HAP-1 (cell line): ENCODE data around the gene CLPTM1L.

Experiments
- DNase-seq, 2 experiments: peaks; one replicate each; pipeline ENCODE4 v3.0.0-alpha.2; 2016 to 2020; ENCODE audit warnings: low spot score in 2 of 2
- H3K27me3 ChIP-seq: fragments of 250-450 bp; sonication (Bioruptor Pico); 2 replicates; pipeline ENCODE4 v1.5.1; 2020; ENCODE audit warnings: low read depth, mild to moderate bottlenecking, moderate library complexity
- H3K36me3 ChIP-seq: fragments of 250-450 bp; sonication (Bioruptor Pico); replicated peaks from 2 replicates; pipeline ENCODE4 v1.5.1; 2020; ENCODE audit warnings: mild to moderate bottlenecking
- H3K4me1 ChIP-seq: fragments of 250-450 bp; sonication (Bioruptor Pico); 2 replicates; pipeline ENCODE4 v1.5.1; 2020; ENCODE audit warnings: mild to moderate bottlenecking
- H3K4me3 ChIP-seq: fragments of 250-450 bp; sonication (Bioruptor Pico); 2 replicates; pipeline ENCODE4 v1.5.1; 2020; ENCODE audit warnings: mild to moderate bottlenecking, moderate library complexity
- H3K9me3 ChIP-seq: fragments of 250-450 bp; sonication (Bioruptor Pico); 2 replicates; pipeline ENCODE4 v1.5.1; 2020; ENCODE audit warnings: mild to moderate bottlenecking, moderate library complexity
- in situ Hi-C: fragments of 300-500 bp; cut with MboI; formaldehyde crosslinking; loops from 3 replicates; pipeline ENCODE4 v1.14.3; 2020; ENCODE audit warnings: low sequenced_read_pairs, inconsistent platforms, mixed read lengths

The CLPTM1L gene

DNA sequence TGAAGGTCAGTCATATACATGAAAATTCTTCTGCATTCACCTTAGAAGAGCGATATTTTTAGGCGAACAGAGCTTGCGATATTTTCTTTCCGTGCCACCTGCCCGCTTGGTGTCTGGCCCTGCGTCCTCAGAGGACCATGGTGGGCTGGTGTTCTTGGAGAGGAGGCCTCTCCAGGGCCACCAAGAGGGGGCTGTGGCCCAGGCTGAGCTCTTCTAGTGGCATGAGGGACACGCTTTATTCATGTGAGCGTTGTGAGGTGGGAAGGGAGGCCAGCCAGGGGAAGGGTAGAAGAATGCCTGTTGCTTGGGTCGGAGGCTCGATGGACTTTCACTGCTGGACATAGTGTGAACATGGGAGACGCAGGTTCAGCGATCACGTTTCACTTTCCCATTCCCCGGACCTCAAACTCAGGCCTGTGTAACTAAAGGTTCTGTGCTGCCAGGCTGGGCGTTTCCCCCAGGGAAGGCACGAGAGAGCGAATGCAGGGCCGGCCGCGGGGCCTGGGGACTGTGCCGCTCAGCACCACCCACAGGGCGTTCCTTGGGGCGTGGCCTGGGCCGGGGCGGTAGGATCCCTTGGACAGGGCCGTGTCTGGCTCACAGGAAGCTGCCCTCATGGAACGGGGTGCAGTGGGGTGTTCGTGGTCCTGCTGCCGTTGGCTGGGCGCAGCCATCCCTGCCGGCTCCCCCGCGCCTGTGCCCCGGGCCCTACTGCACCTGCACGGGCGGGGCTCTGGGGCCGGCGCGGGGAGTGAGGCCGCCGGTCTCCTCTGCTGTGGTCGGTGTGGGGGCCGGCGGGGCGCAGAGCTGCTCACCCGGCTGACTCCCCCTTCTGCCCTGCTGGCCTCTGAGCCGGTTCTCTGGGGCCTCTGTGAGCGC is 40.7 kb upstream of the CLPTM1L start:
- H3K36me3 ChIP-seq, result no peaks in the 10 kb centered on the region
- H3K27me3 ChIP-seq, result no peaks in the 10 kb centered on the region; the same call in 1 of the 2 replicates
- peak overlapping the region; percentile 32 for H3K4me3 ChIP-seq
- in situ Hi-C loops, result no loop called here
- H3K9me3 ChIP-seq, result no peaks in the 10 kb centered on the region
- DNase-seq, result peak; percentile 80 to 95
- H3K4me1 ChIP-seq, result peaks cover 6% of the 10 kb centered on the region

DNA sequence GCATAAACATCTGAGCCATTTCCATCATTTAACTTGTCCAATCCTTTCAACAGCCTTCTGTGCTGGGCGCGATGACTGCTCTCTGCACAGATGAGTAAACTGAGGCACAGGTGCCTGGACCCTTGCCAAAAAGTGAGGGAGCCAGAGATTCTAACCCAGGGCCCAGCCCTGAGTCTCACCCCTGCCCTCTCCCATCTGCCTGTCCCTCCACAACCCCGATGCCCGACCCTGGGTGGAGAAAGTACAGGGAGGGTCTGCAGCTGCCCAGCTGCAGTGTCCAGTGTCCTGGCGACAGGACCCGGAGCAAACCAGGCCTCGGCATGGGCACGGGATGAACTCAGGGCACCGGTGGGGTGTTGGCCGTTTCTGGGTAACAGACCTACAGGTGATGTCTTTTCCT is 39.6 kb upstream of the CLPTM1L start:
- in situ Hi-C loops, result no loop called here
- Histone ChIP-seq H3K36me3 (no peaks in the 10 kb centered on the region), H3K27me3 (no peaks in the 10 kb centered on the region), H3K4me1 (peaks cover 8% of the 10 kb centered on the region), H3K9me3 (0 out of 2 replicates have a peak, but pooled peaks cover 5% of the 10 kb centered on the region), H3K4me3 (no peak overlapping the region)
- DNase-seq, result peak in 1 of 2 experiments; percentile 4

DNA sequence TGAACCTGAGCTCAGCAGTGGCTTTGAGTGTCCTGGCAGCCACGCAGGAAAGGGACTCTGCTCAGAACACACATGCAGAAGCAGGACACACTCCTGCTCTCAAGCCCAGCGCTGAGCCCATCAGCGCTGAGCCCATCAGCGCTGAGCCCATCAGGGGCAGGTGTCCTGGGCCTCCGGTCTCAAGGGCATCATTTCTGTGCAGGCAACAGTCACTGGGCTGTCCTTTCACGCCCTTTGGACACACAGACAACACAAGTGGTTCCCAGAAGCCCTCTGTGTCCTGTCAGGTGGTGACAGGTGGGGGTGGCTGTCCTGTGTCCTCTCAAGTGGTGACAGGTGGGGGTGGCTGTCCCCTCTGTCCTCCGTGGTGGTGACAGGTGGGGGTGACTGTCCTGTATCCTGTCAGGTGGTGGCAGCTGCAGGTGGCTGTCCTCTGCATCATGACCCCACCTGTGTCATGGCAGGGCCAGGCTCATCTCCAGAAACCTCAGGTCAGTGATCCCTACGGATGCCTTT is 39.0 kb upstream of the CLPTM1L start:
- Histone ChIP-seq H3K36me3 (no peaks in the 10 kb centered on the region), H3K4me3 (no peak overlapping the region), H3K4me1 (peaks cover 8% of the 10 kb centered on the region), H3K9me3 (peaks cover 7% of the 10 kb centered on the region; the same call in 1 of the 2 replicates), H3K27me3 (no peaks in the 10 kb centered on the region)
- DNase-seq, result peak in 1 of 2 experiments; percentile 1
- in situ Hi-C loops, result no loop called here

DNA sequence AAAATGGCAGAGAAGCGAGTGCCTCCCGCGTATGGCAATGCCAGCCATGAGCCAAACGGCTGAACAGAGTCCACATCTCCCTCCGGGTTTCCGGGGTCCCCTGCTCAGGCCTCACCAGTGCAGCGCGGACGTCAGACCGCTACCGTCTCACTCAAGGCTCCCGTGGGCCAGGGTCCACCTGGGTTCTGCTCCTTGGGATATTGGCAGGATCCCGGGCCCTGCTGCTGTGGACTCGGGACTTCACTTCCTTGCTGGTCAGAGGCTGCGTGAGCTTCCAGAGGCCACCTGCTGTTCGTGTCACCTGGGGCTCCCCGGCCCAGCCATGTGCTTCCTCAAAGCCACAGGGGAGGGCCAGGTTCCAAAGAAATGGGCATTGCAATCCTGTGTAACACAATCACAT is 38.4 kb upstream of the CLPTM1L start:
- no peaks in the 10 kb centered on the region for H3K36me3 ChIP-seq
- peaks cover 9% of the 10 kb centered on the region; the same call in 1 of the 2 replicates for H3K9me3 ChIP-seq
- no peak overlapping the region for H3K4me3 ChIP-seq
- in situ Hi-C loops, result no loop called here
- no peaks in the 10 kb centered on the region for H3K27me3 ChIP-seq
- H3K4me1 ChIP-seq, result peaks cover 8% of the 10 kb centered on the region
- DNase-seq, result peak in 1 of 2 experiments; percentile 4

DNA sequence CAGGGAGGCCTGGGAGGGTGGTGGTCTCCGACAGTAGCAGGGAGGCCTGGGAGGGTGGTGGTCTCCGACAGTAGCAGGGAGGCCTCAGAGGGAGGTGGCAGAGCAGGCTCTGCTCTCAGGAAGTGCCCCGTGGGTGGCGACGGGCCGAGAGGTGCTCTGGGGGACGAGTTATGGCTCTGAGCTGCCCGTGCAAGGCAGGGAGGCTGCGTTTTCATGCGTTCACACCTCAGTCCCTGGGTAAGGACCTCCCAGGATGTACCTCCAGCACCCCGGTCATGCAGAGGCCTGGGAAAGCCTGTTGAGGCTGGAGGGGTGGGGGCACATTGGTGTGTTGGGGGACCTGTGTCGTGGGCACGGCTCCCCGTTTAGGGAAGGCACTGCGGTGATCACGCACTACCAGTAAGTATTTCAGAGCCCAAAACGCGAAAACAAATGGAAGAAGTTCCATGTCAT is 37.4 kb upstream of the CLPTM1L start:
- H3K9me3 ChIP-seq, result peaks cover 9% of the 10 kb centered on the region; the same call in 1 of the 2 replicates
- H3K36me3 ChIP-seq, result no peaks in the 10 kb centered on the region
- DNase-seq, result peak in 1 of 2 experiments; percentile 4
- in situ Hi-C loops, result no loop called here
- peaks cover 8% of the 10 kb centered on the region for H3K4me1 ChIP-seq
- H3K4me3 ChIP-seq, result no peak overlapping the region
- no peaks in the 10 kb centered on the region for H3K27me3 ChIP-seq

DNA sequence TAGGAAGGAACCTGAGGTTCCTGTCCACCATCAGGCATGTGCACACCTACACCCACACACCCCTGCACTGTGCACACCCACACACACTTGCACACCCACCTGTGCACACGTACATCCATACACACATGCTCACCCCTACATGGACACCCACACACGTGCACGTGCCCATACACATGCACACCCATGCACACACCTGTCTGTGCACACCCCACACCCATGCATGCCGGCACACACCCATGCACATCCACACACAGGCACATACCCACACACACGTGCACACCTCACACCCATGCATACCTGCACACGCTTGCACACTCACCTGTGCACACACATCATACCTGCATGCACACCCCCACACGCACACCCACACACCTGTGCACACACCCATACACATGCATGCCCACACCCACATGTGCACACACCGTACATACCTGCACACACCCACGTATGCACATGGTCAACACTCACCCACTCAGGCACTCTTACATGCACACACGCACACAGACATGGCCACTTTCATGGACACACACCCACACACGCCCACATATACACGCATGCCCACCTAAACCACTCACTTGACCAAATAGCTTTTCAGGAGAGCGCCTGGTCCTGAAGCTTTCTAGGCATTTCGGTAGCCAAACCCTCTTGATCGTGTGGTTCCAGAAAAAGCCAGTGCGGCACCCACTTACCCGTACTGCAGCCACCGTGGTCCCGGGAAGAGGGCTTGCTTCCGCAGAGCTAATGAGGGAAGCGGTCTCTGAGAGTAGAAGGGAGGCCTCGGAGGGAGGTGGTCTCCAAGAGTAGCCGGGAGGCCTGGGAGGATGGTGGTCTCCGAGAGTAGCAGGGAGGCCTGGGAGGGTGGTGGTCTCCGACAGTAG is 36.7 kb upstream of the CLPTM1L start:
- no peaks in the 10 kb centered on the region for H3K36me3 ChIP-seq
- H3K27me3 ChIP-seq, result no peaks in the 10 kb centered on the region
- peaks cover 9% of the 10 kb centered on the region; the same call in 1 of the 2 replicates for H3K9me3 ChIP-seq

DNA sequence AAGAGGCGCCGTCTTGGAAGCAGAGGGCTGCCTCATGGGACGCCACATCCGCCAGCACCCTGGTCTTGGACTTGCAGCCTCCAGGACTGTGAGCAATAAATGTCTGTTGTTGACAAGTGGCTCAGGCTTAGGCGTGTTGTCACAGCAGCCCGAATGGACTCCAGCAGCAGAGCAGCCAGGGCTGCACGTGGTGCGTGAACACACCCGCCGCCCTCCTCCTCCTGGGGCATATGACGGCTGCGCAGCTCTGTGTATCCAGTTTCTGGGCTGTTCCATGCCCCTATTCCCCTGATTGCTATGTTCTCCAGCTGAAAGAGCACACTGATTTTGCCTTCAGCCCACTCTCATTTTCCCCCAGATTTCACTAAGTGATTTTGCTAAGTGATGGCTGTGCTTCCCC is 36.0 kb upstream of the CLPTM1L start:
- in situ Hi-C loops, result no loop called here
- Histone ChIP-seq H3K36me3 (no peaks in the 10 kb centered on the region), H3K9me3 (peaks cover 9% of the 10 kb centered on the region; the same call in 1 of the 2 replicates), H3K4me3 (no peak overlapping the region), H3K27me3 (no peaks in the 10 kb centered on the region), H3K4me1 (peaks cover 8% of the 10 kb centered on the region)
- DNase-seq, result peak in 1 of 2 experiments; percentile 9

More for the DNA sequence above, 36.7 kb upstream of the CLPTM1L start:
- in situ Hi-C loops, result no loop called here
- H3K4me1 ChIP-seq, result peaks cover 8% of the 10 kb centered on the region
- no peak overlapping the region for H3K4me3 ChIP-seq
- DNase-seq, result peak in 1 of 2 experiments; percentile 4

DNA sequence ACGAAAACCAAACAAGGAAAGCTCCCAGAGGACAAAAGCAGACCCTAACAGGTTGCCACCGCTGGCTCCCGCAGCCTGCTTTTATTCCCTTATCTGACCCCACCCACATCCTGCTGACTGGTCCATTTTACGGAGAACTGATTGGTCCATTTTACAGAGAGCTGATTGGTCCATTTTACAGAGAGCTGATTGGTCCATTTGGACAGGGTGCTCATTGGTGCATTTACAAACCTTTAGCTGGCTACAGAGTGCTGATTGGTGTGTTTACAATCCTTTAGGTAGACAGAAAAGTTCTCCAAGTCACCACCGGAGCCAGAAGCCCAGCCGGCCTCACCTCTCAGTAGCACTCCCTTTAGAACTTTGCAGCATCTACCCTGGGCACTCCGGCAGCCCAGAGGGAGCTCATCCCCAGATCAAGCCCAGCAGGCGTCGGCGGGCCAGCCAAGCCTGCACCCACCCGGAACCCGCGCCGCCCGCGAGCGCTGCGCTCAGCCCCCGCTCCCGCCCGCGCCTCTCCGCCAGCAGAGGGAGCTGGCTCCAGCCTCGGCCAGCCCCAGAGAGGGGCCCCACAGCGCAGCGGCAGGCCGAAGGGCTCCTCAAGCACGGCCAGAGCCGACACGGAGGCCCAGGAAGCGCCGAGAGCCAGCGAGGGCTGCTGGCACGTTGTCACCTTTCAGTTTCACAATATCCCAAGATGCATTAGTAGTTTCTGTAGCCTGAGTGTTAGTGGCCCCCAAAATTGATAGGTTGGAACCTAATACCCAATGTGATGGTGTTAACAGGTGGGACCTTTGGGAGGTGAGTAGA is 35.3 kb upstream of the CLPTM1L start:
- peak; percentile 25 to 75 for DNase-seq
- Histone ChIP-seq H3K4me1 (peaks cover 4% of the 10 kb centered on the region), H3K36me3 (no peaks in the 10 kb centered on the region), H3K9me3 (peaks cover 9% of the 10 kb centered on the region; the same call in 1 of the 2 replicates), H3K27me3 (no peaks in the 10 kb centered on the region), H3K4me3 (no peak overlapping the region)
- in situ Hi-C loops, result no loop called here

DNA sequence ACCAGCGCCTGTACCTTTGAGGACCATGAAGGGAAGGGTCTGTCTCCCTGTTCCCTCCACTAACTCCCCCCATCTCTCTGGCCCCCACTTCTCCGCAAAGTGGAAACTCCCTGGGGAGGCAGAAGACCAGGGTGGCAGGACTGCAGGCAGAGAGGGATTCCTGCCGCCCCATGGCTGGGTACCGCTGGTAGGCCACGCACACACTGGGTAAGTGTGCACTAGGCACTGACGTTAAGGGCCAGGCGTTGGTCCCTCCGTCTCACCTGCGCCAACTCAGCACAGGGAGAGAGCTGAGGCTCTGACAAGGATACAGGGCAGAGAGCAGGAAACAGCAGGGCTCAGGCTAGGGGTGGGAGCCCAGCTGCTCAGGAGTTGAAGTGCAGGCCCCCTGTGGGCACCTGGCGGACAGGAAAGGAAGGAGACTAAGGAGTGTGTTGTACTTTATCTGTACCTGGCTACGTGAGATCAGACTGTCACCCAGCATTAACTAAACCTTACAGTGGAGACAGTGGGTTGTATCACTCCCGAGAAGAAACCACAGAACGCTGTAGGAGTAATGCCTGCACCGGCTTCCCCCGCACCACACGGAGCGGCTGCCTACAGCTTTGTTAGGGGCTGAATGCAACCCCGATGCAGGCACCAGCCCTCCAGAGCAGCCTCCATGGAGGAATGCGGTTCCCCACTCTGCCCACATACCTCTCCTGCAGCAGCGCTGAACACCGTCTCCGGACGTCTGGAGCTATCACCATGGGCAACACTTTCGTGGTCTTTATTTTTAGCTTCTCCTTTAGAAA is 34.2 kb upstream of the CLPTM1L start:
- H3K27me3 ChIP-seq, result no peaks in the 10 kb centered on the region

DNA sequence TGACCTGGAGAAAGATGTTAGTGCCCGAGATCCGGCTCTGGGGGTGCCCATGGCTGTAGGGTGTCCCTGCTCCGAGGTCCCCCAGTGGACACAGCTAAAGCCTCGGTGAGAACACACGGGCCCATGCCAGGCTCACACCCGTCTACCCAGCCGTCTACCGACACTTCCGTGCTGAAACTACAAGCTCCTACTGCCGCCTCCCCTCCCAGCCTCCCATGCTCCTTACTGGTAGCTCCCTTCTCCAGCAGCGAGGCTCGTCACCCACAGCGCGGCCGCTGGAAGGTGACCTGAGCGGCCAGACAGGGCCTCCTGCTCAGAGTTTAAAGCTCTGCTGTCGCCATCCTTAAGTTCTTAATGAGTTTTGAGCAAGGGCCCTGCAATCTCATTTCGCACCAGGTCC is 33.2 kb upstream of the CLPTM1L start:
- peaks cover 3% of the 10 kb centered on the region for H3K4me1 ChIP-seq
- H3K4me3 ChIP-seq, result no peak overlapping the region
- H3K36me3 ChIP-seq, result no peaks in the 10 kb centered on the region
- H3K9me3 ChIP-seq, result peaks cover 9% of the 10 kb centered on the region; the same call in 1 of the 2 replicates
- peak in 1 of 2 experiments; percentile 2 for DNase-seq
- in situ Hi-C loops, result no loop called here
- H3K27me3 ChIP-seq, result no peaks in the 10 kb centered on the region

More for the DNA sequence above, 34.2 kb upstream of the CLPTM1L start:
- in situ Hi-C loops, result no loop called here
- Histone ChIP-seq H3K4me1 (peaks cover 3% of the 10 kb centered on the region), H3K9me3 (peaks cover 9% of the 10 kb centered on the region; the same call in 1 of the 2 replicates), H3K36me3 (no peaks in the 10 kb centered on the region), H3K4me3 (no peak overlapping the region)
- DNase-seq, result peak in 1 of 2 experiments; percentile 3

DNA sequence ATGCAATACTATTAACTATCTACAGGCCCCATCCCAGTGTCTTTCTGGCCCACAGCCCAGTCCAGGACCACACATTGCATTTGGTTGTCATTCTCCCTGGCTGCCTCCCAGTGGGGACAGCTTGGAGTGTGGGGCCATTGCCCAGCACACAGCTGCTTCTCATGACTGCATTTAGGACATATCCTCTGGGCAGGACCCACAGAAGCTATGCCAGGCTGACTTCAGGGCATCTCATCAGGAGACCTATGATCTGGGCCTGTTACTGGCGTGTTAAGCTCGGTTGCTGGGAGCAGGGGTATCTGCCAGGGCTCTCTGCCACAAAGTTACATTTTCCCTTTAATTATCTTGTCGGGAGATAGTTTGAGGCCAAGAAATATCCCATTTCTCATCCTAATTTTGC is 32.1 kb upstream of the CLPTM1L start:
- no peaks in the 10 kb centered on the region for H3K36me3 ChIP-seq
- no peak for DNase-seq
- no peaks in the 10 kb centered on the region for H3K27me3 ChIP-seq
- peaks cover 9% of the 10 kb centered on the region; the same call in 1 of the 2 replicates for H3K9me3 ChIP-seq
- in situ Hi-C loops, result no loop called here
- no peak overlapping the region for H3K4me3 ChIP-seq
- H3K4me1 ChIP-seq, result peaks cover 3% of the 10 kb centered on the region
